ENCODE data around the gene DCST2. TPM values are rescaled to one million over a fixed set of nuclear protein-coding genes. Genes with fewer than 3 reads are reported as not detected.
A peak's percentile ranks its signal among the peaks of the same experiment; 100 is the strongest.

DCST2 gene
- polyA plus RNA-seq, 1 donor from 2014 or later: 1.8 TPM

GRCh38 chr1:155080312-155081228 lies 47.0 kb upstream of the DCST2 start:
- Histone ChIP-seq H2AFZ (ENCODE audit: low read depth, low read length) (peak overlapping the region; percentile 45), H3K27me3 (ENCODE audit: insufficient read depth, low read depth, low read length) (no peaks in the 10 kb centered on the region)

More at GRCh38 chr1:155080312-155081228, 47.0 kb upstream of the DCST2 start:
- peaks cover 7% of the 10 kb centered on the region for H3F3A ChIP-seq (ENCODE audit: insufficient read depth, low read length, poor library complexity, severe bottlenecking)
- H3K4me3 ChIP-seq (ENCODE audit: low read length): peak overlapping the region; percentile 99
- H3K9me3 ChIP-seq (ENCODE audit: low read length): no peaks in the 10 kb centered on the region
- H3K36me3 ChIP-seq (ENCODE audit: insufficient read depth, low read length): no peaks in the 10 kb centered on the region
- peak overlapping the region; percentile 96 for H3K27ac ChIP-seq (ENCODE audit: low read length)
- H3K9me2 ChIP-seq (ENCODE audit: insufficient read depth, low read length): no peaks in the 10 kb centered on the region
- no peak for TF ChIP-seq CTCF (IDR thresholded peaks at IDR 0.05; ENCODE audit: poor library complexity, severe bottlenecking)
- no peak for TF ChIP-seq SMC3 (conservative IDR thresholded peaks at IDR 0.05; ENCODE audit: poor library complexity)
- TF ChIP-seq EP300 (conservative IDR thresholded peaks at IDR 0.05; ENCODE audit: poor library complexity, severe bottlenecking): peak; percentile 50
- no peak for TF ChIP-seq EZH2 (IDR thresholded peaks at IDR 0.05; ENCODE audit: borderline replicate concordance, insufficient read depth, low read length, poor library complexity, severe bottlenecking)
- peak; percentile 80 for TF ChIP-seq TAF1 (IDR thresholded peaks at IDR 0.05; ENCODE audit: low read depth)
- TF ChIP-seq MXI1 (conservative IDR thresholded peaks at IDR 0.05; ENCODE audit: poor library complexity, severe bottlenecking): peak; percentile 77
- TF ChIP-seq POLR2AphosphoS5 (IDR thresholded peaks at IDR 0.05): peak; percentile 93
- peak; percentile 86 for TF ChIP-seq REST (IDR thresholded peaks at IDR 0.05; ENCODE audit: borderline replicate concordance)
- TF ChIP-seq RAD21 (conservative IDR thresholded peaks at IDR 0.05): peak; percentile 17
- H3K4me2 ChIP-seq (ENCODE audit: low read length): peak overlapping the region; percentile 82
- peaks cover 27% of the 10 kb centered on the region for H3K79me2 ChIP-seq (replicated peaks; ENCODE audit: insufficient read depth, low read length)
- H3K9ac ChIP-seq (ENCODE audit: low read length): peak overlapping the region; percentile 99
- H4K20me1 ChIP-seq (ENCODE audit: insufficient read depth): peaks cover 33% of the 10 kb centered on the region

All from neural cell (in vitro differentiated cells).